Measurements from ENCODE around the gene SMIM43.

GRCh38 chr4:121712783-121713182 lies 52.2 kb downstream of the SMIM43 start:
- TF ChIP-seq SUZ12 (IDR thresholded peaks at IDR 0.05) (no peak), ELF4 (IDR thresholded peaks at IDR 0.05) (no peak), HDGF (IDR thresholded peaks at IDR 0.05; ENCODE audit: borderline replicate concordance) (no peak), TARDBP (IDR thresholded peaks at IDR 0.05) (no peak)

Data from HEK293T (cell line).